ENCODE data around the gene CIB4. TPM values are rescaled to one million over a fixed set of nuclear protein-coding genes. Genes with fewer than 3 reads are reported as not detected.

CIB4 gene
- total RNA-seq, 1 donor from 2014 or later, result not detected

GRCh38 chr2:26650713-26651469 is 9.7 kb upstream of the CIB4 start:
- no peaks in the 10 kb centered on the region for H3K36me3 Mint-ChIP-seq (ENCODE audit: low read depth)
- no peak for TF ChIP-seq CTCF (conservative IDR thresholded peaks at IDR 0.05)

GRCh38 chr2:26649992-26650712 is 9.0 kb upstream of the CIB4 start:
- TF ChIP-seq CTCF (conservative IDR thresholded peaks at IDR 0.05), result no peak
- no peak for DNase-seq (ENCODE audit: low read depth, low spot score)
- no peaks in the 10 kb centered on the region for H3K9me3 Mint-ChIP-seq
- H3K27me3 Mint-ChIP-seq (ENCODE audit: low read depth), result peaks cover 7% of the 10 kb centered on the region
- H3K27ac Mint-ChIP-seq (ENCODE audit: unreplicated experiment), result peak overlapping the region; percentile 83
- no peaks in the 10 kb centered on the region for H3K36me3 Mint-ChIP-seq (ENCODE audit: low read depth)
- H3K4me1 Mint-ChIP-seq, result peaks cover 19% of the 10 kb centered on the region
- H3K4me3 Mint-ChIP-seq, result no peak overlapping the region

More at GRCh38 chr2:26650713-26651469, 9.7 kb upstream of the CIB4 start:
- peaks cover 19% of the 10 kb centered on the region for H3K4me1 Mint-ChIP-seq
- H3K4me3 Mint-ChIP-seq, result no peak overlapping the region
- H3K27me3 Mint-ChIP-seq (ENCODE audit: low read depth), result peaks cover 2% of the 10 kb centered on the region
- peak overlapping the region; percentile 83 for H3K27ac Mint-ChIP-seq (ENCODE audit: unreplicated experiment)
- DNase-seq (ENCODE audit: low read depth, low spot score), result no peak
- H3K9me3 Mint-ChIP-seq, result no peaks in the 10 kb centered on the region

GRCh38 chr2:26649322-26649721 is 8.2 kb upstream of the CIB4 start:
- H3K27me3 Mint-ChIP-seq (ENCODE audit: low read depth), result peaks cover 12% of the 10 kb centered on the region
- H3K4me1 Mint-ChIP-seq, result peaks cover 17% of the 10 kb centered on the region
- no peak for DNase-seq (ENCODE audit: low read depth, low spot score)
- H3K4me3 Mint-ChIP-seq, result no peak overlapping the region
- H3K27ac Mint-ChIP-seq (ENCODE audit: unreplicated experiment), result no peak overlapping the region
- H3K36me3 Mint-ChIP-seq (ENCODE audit: low read depth), result no peaks in the 10 kb centered on the region
- no peaks in the 10 kb centered on the region for H3K9me3 Mint-ChIP-seq
- no peak for TF ChIP-seq CTCF (conservative IDR thresholded peaks at IDR 0.05)

- H3K4me3 Mint-ChIP-seq, result no peak overlapping the region
- no peak for TF ChIP-seq CTCF (conservative IDR thresholded peaks at IDR 0.05)
- H3K27me3 Mint-ChIP-seq (ENCODE audit: low read depth), result peaks cover 13% of the 10 kb centered on the region
- no peak for DNase-seq (ENCODE audit: low read depth, low spot score)
- H3K9me3 Mint-ChIP-seq, result no peaks in the 10 kb centered on the region
- H3K4me1 Mint-ChIP-seq, result peaks cover 15% of the 10 kb centered on the region
- H3K36me3 Mint-ChIP-seq (ENCODE audit: low read depth), result no peaks in the 10 kb centered on the region
- H3K27ac Mint-ChIP-seq (ENCODE audit: unreplicated experiment), result no peak overlapping the region
These were observed 7.3 kb upstream of the CIB4 start for GRCh38 chr2:26648516-26648915.

GRCh38 chr2:26647981-26648380 is 6.8 kb upstream of the CIB4 start:
- Mint-ChIP-seq H3K27me3 (ENCODE audit: low read depth) (peaks cover 13% of the 10 kb centered on the region), H3K36me3 (ENCODE audit: low read depth) (no peaks in the 10 kb centered on the region), H3K4me3 (no peak overlapping the region), H3K27ac (ENCODE audit: unreplicated experiment) (no peak overlapping the region), H3K4me1 (peaks cover 15% of the 10 kb centered on the region), H3K9me3 (no peaks in the 10 kb centered on the region)
- no peak for TF ChIP-seq CTCF (conservative IDR thresholded peaks at IDR 0.05)
- no peak for DNase-seq (ENCODE audit: low read depth, low spot score)

Measured in neural crest cell (in vitro differentiated cells).